ENCODE data around the gene SFMBT2.
"Not testable (repeated sequence)": the region's sequence is repeated elsewhere in the genome, so short reads cannot be mapped to it uniquely, and the experiment has no call there.

The SFMBT2 gene

GRCh38 chr10:7401156-7401555 is 9.7 kb downstream of the SFMBT2 start:
- no peak for DNase-seq (ENCODE audit: low read depth)

DNA sequence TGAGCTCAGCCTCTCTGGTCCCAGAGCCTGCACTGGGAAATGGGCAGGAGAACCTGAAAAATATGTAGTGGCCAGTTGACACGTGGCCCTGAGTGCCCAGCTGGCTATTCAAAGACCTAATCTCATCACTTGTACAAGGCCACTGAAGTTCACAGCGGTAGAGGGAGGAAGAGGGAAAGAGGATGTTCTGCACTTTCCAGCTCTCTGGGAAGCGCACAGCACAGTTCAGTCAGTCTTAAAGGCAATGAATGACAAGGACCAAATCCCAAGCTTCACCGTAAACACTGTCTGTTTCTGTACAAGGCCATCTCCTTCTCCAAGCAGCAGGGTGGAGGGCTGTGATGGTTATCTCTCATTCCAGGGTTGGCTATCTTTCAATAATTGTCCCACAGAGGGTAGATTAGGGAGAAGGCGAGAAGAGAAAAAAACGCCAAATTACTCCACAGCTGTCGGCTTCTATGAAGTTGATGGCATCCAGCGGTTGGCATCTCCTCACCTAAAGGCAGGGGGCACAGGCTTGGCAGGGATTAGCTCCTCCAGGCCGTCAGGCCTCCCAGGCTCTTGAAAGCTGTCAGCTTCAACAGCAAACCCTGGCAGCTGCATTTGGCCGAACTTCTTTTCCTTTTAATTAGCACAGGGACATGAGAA is 10.6 kb downstream of the SFMBT2 start:
- DNase-seq (ENCODE audit: low read depth): no peak

GRCh38 chr10:7399533-7399932 is 11.3 kb downstream of the SFMBT2 start:
- no peak for DNase-seq (ENCODE audit: low read depth)

DNA sequence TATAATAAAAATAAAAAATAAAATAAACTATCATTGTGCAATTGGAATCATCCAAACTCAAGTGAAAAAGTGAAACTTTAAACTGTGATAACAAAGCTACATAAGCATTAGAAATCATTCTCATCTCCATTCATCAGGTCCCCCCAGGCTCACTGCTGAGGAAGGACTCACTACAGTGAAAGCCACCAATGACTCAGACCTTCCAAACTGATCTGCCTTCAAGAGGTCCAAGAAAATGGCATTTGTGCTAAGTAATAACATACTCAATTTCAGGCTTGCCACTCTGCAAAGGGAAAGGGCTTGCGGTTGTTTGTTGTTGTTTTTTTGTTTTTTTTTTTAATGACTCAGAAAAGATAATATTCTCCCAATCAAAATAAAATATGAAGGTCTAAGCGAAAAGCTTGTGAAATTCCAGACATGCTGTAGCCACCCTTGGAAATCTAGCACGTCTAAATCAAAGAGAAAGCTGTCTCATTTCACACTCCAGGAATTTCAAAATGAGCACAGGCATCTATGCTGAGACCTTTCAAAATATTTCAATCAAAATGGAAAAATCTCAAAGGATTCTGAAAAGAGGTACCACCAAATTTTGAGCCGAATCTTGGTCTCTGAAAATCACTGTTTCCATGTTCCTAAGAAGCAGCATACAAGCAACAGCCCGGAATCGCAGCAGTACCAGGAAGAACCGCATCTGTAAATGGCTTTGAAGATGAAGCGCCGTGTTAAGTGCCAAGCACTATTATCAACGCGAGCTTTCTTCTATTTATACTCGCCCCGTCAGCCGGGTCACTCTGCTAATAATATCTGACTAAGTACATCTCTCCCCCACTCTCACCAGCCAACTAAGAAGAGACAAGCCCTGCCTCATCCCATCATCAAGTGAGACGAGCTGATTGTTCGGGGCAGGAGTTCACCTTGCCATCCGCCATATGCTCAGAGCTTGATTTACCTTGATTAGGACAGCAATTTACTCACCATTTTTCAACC is 13.5 kb downstream of the SFMBT2 start:
- no peak for DNase-seq (ENCODE audit: low read depth)

- DNase-seq (ENCODE audit: low read depth): not testable (repeated sequence)
Measured at GRCh38 chr10:7392301-7392700, 18.5 kb downstream of the SFMBT2 start.

- no peak for DNase-seq (ENCODE audit: low read depth)
Measured at GRCh38 chr10:7391748-7392147, 19.1 kb downstream of the SFMBT2 start.

DNA sequence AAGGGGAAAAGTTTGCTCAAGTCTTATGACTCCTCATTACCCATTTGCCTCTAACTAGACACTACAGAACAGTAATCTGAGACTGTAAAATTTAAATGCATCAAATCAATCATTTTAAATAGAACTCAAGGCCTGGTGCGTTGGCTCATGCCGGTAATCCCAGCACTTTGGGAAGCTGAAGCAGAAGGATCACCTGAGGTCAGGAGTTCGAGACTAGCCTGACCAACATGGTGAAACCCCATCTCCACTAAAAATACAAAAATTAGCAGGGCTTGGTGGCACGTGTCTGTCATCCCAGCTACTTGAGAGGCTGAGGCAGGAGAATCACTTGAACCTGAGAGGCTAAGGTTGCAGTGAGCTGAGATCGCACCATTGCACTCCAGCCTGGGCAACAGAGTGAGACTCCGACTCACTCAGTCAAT is 20.1 kb downstream of the SFMBT2 start:
- not testable (repeated sequence) for DNase-seq (ENCODE audit: low read depth)

DNA sequence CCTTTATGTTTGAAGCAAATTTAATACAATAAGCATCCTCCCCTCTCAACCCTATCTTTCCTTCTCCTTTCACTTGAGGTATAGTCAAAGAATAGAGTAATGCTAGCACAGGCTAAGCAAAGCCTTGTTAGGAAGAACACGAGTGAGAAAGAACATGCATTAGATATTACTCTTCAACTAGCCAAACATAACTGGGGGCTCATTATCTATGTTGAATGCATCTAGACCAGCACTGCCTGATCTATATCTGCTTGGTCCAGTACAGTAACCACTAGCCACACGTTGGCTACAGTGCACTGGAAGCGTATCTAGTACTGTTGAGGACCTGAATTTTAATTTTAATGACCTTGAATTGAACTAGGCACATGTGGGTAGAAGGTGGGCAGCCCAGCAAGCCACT is 21.0 kb downstream of the SFMBT2 start:
- DNase-seq (ENCODE audit: low read depth): no peak

DNA sequence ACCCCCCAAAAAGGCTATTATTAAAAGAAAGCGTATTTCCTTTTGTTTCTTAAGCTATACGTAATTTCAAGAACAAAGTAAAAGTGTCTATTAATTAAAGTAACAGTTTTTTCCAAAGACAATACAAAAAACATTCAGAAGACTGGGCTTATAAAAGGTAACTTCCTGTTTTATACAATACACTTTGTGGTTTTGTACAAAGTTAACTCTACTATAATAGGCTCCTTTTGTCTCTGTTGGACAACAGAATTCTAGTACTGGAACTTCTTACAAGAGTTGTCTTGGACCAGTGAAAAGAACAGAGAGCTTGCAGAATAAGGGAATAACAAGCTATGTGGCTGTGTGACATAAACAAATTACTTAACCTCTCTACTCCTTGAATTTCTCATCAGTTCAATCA is 21.5 kb downstream of the SFMBT2 start:
- DNase-seq (ENCODE audit: low read depth): no peak

DNA sequence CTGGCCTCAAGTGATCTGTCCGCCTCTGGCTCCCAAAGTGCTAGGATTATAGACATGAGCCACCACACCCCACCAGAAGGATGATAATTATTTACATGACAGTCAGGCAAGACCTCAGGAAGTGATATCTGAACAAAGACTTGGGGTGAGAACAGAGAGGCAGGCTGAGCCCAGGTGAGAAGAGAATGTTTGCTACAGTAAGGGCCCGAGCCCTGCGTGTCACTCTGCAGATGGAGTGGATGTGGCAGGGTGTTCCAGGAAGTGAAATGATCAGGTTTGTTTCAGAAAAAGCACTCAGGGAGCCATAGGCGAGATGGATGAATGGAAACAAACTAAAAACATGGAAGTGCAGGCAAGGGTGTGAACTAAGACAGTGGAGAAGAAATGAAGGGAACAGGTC is 22.2 kb downstream of the SFMBT2 start:
- no peak for DNase-seq (ENCODE audit: low read depth)

- not testable (repeated sequence) for DNase-seq (ENCODE audit: low read depth)
Measured at GRCh38 chr10:7388149-7388548, 22.7 kb downstream of the SFMBT2 start.

GRCh38 chr10:7385114-7385513 is 25.7 kb downstream of the SFMBT2 start:
- no peak for DNase-seq (ENCODE audit: low read depth)

- DNase-seq (ENCODE audit: low read depth): no peak
Measured at GRCh38 chr10:7383442-7383841, 27.4 kb downstream of the SFMBT2 start.

DNA sequence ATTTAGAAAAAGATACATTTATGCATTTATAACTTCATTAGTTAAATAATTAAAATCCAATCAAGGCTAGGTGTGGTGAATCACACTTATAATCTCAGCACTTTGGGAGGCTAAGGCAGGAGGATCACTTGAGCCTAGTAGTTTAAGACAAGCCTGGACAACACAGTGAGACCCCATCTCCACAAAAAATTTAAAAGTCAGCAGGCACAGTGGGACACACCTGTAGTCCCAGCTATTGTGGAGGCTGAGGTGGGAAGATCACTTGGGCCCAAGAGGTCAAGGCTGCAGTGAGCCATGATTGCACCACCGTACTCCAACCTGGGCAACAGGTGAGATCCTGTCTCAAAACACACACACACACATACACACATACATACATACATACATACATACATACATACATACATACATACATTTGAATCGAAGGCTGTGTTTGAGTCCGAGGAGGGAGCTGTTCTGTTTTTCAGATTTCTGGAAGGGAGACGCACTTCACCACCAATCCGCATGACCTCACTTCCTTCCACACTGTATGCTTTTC is 30.1 kb downstream of the SFMBT2 start:
- DNase-seq (ENCODE audit: low read depth): no peak

GRCh38 chr10:7378602-7379403 is 32.0 kb downstream of the SFMBT2 start:
- no peak for DNase-seq (ENCODE audit: low read depth)

- no peak for DNase-seq (ENCODE audit: low read depth)
Measured at GRCh38 chr10:7377614-7378248, 33.1 kb downstream of the SFMBT2 start.

DNA sequence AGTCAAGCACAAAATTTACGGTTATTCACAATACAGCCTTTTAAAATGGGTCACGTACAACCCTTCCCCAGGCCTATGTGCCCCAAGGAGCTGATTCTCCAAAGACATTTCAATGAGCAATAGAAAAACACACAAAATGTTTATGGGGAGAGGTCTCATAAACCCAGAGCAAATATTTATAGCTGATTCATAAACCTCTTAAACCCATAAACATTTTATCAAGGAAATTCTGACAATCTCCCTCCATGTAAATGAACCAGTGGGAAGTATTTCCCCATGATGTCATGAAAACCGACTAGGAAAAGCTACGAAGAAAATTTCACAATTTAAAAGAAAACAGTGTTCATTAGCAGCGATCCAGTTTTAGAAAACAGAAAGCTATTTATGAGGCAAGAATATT is 36.0 kb downstream of the SFMBT2 start:
- DNase-seq (ENCODE audit: low read depth): no peak

DNA sequence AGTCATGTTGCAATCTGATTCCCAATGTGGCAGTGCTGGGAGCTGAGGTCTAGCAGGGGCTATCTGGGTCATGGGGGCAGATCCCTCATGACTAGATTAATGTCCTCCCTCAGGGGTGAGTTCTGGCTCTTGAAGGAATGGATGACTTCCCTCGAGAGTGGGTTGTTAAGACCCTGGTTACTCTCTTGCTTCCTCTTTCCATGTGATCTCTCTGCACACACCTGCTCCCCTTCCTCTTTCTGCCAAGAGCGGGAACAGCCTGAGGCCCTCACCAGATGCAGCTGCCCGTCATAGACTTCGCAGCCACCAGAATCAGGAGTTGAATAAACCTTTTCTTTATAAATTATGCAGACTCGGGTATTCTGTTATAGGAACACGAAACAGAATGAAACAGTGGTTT is 37.8 kb downstream of the SFMBT2 start:
- DNase-seq (ENCODE audit: low read depth): no peak

- DNase-seq (ENCODE audit: low read depth): no peak
Measured at GRCh38 chr10:7372504-7372903, 38.3 kb downstream of the SFMBT2 start.

GRCh38 chr10:7370511-7370910 is 40.3 kb downstream of the SFMBT2 start:
- DNase-seq (ENCODE audit: low read depth): no peak

DNA sequence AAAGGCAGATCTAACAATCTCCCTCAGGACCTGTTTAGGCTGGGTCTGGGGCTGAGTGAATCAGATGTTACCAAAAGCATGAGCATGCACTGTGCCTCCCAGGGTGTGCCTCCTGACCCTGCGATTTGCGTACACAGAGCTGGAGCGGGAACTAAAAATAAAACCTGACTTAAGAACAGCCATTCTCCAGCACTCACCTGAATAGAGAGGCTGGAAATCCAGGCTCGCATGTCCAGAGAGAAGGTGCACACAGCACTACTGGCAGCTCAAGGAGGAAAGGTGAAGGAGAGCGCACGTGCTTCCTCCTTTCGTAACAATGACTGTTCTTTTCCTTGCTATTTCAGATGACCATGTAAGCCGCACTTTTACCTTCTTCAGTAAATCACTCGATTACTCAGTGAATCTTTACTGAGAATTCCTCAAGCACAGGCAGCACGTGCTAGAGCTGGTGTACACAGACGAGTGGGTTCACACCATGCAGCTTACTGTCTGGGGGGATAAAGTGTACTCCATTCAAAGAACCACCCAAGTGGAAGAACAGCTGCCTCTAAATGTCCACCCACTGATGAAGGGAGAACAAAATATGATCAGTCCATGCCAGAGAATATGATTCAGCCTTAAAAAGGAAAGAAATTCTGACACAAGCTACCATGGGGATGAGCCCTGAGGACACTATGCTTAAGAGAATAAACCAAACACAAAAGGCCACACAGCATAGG is 45.6 kb downstream of the SFMBT2 start:
- no peak for DNase-seq (ENCODE audit: low read depth)
